K562 (cell line): ENCODE results near the gene TFPI2. TPM values are rescaled to one million over a fixed set of nuclear protein-coding genes. Genes with fewer than 3 reads are reported as not detected.

ENCODE experiments used
- ATAC-seq: fragments of 200-7000 bp; cut with Tn5 transposase; 3 replicates; pipeline ENCODE4 v1.9.1; 2020; ENCODE audit warnings: moderate library complexity
- BruUV-seq: library from RNA; stranded (reverse); fragments of 400-500 nt; replicated peaks from 2 replicates; lab custom pipeline; 2021; lab: Mats Ljungman, UMichigan
- CTCF ChIA-PET: fragments of 300-600 bp; formaldehyde crosslinking; extraction: SDS; loops from one replicate; lab custom pipeline; 2021; ENCODE audit warnings: low intra/inter-chr PET ratio; lab: Yijun Ruan, JAX
- POLR2A ChIA-PET: fragments of 300-600, 350-650 bp; sonication (Branson Sonifier 250); formaldehyde crosslinking; extraction: SDS; loops from one replicate; lab custom pipeline; 2021; ENCODE audit warnings: antibody characterized with exemption, inconsistent platforms; lab: Yijun Ruan, JAX
- DNase-seq, 4 experiments: peaks; one replicate each; pipeline versions ENCODE4 v3.0.0 to v3.0.0-alpha.2; 2011 to 2018; ENCODE audit warnings: low spot score in 3 of 4, mixed read lengths in 3 of 4; ENCODE audit errors: extremely low read depth in 1 of 4
- FAIRE-seq: peaks from 2 replicates; lab custom pipeline; 2011; peaks lifted over from hg19 to GRCh38; lab: Jason Lieb, UNC
- H2AFZ ChIP-seq: 2 replicates; pipeline ENCODE4 v1.6.0; 2011; ENCODE audit warnings: low read depth, low read length, control low read depth, inconsistent platforms
- H3K27ac ChIP-seq: fragments of 200-600 bp; 3 replicates; pipeline ENCODE4 v1.8.0; 2011; ENCODE audit warnings: low read depth, mild to moderate bottlenecking, control low read depth, inconsistent platforms, low read length, moderate library complexity, mixed read lengths; ENCODE audit errors: extremely low read depth
- H3K27me3 ChIP-seq, 2 experiments: fragments of 300-600 bp in 1 of 2; 2 replicates in 1 of 2; 3 replicates in 1 of 2; pipeline versions ENCODE4 v1.6.0 to v1.8.0; 2011; ENCODE audit warnings: inconsistent platforms in 2 of 2, low read length in 2 of 2, mild to moderate bottlenecking in 1 of 2, mixed read lengths in 1 of 2, moderate library complexity in 1 of 2; ENCODE audit not compliant: control insufficient read depth in 2 of 2, insufficient read depth in 2 of 2
- H3K36me3 ChIP-seq: fragments of 300-600 bp; 3 replicates; pipeline ENCODE4 v1.8.0; 2011; ENCODE audit warnings: mild to moderate bottlenecking, low read length, inconsistent platforms; ENCODE audit not compliant: control insufficient read depth, insufficient read depth
- H3K4me1 ChIP-seq, 2 experiments: fragments of 200-600 bp in 1 of 2; replicated peaks in 1 of 2; 2 replicates in 1 of 2; 3 replicates in 1 of 2; pipeline versions ENCODE4 v1.5.1 to v1.8.0; 2011; ENCODE audit warnings: inconsistent platforms in 2 of 2, low read length in 2 of 2, mild to moderate bottlenecking in 1 of 2, mixed read lengths in 1 of 2, moderate library complexity in 1 of 2; ENCODE audit not compliant: control insufficient read depth in 2 of 2, insufficient read depth in 2 of 2
- H3K4me2 ChIP-seq: 2 replicates; pipeline ENCODE4 v1.6.1; 2011; ENCODE audit warnings: low read length, control low read depth, inconsistent platforms, mixed read lengths; ENCODE audit not compliant: insufficient read depth
- H3K4me3 ChIP-seq: fragments of 200-600 bp; sonication (generic), shearing (Covaris generic); 2 replicates; pipeline ENCODE4 v1.5.1; 2016; ENCODE audit warnings: control low read depth, inconsistent platforms
- H3K79me2 ChIP-seq: fragments of 200-600 bp; 3 replicates; pipeline ENCODE4 v1.8.0; 2011; ENCODE audit warnings: low read length, inconsistent platforms; ENCODE audit not compliant: control insufficient read depth, insufficient read depth
- H3K9ac ChIP-seq, 2 experiments: 2 replicates each; pipeline versions ENCODE4 v1.6.0 to v1.6.1; 2011; ENCODE audit warnings: low read depth in 2 of 2, low read length in 2 of 2, control low read depth in 1 of 2, inconsistent platforms in 1 of 2, mild to moderate bottlenecking in 1 of 2, mixed read lengths in 1 of 2; ENCODE audit not compliant: insufficient read depth in 1 of 2
- H3K9me1 ChIP-seq: one replicate; pipeline ENCODE4 v1.6.0; 2011; ENCODE audit warnings: inconsistent platforms, mild to moderate bottlenecking, low read length, moderate library complexity; ENCODE audit not compliant: control insufficient read depth, insufficient read depth
- H3K9me3 ChIP-seq: replicated peaks from 2 replicates; pipeline ENCODE4 v1.5.1; 2011; ENCODE audit warnings: low read depth, low read length, inconsistent platforms; ENCODE audit not compliant: control insufficient read depth, insufficient read depth
- H4K20me1 ChIP-seq: replicated peaks from 2 replicates; pipeline ENCODE4 v1.6.1; 2011; ENCODE audit warnings: low read length, inconsistent platforms, mixed read lengths; ENCODE audit not compliant: control insufficient read depth, insufficient read depth
- RBM39 ChIP-seq: fragments of 200-400 bp; formaldehyde crosslinking; optimal IDR thresholded peaks from 2 replicates; pipeline ENCODE3; 2018; ENCODE audit warnings: low read depth, low read length
- REST ChIP-seq, 2 experiments: fragments of 450-650 bp; formaldehyde crosslinking in 1 of 2; IDR thresholded peaks; 2 replicates each; pipeline versions ENCODE4 v1.4.0 to v1.6.1; 2014 to 2020; ENCODE audit warnings: mild to moderate bottlenecking in 2 of 2, borderline replicate concordance in 1 of 2, low read depth in 1 of 2
- RNF219 ChIP-seq: fragments of 250-450 bp; sonication (Bioruptor Pico); IDR thresholded peaks from 2 replicates; pipeline ENCODE4 v1.5.0; 2022; ENCODE audit warnings: mild to moderate bottlenecking
- TAF1 ChIP-seq: IDR thresholded peaks from 2 replicates; pipeline ENCODE4 v1.6.1; 2011; ENCODE audit warnings: mild to moderate bottlenecking, low read length, moderate library complexity; ENCODE audit not compliant: insufficient read depth, control insufficient read depth, severe bottlenecking; ENCODE audit errors: extremely low read depth
- WGBS: fragments of 100-300 bp; shearing (Covaris generic); methylation state at CpG from one replicate; pipeline ENCODE4 v1.1.6; 2016; ENCODE audit warnings: low coverage, mixed read lengths; ENCODE audit not compliant: insufficient coverage; ENCODE audit errors: missing lambda C conversion rate; 5-methylcytosine and 5-hydroxymethylcytosine counted together
- in situ Hi-C: fragments of 300-500 bp; cut with MboI; formaldehyde crosslinking; loops from 4 replicates; pipeline ENCODE4 v1.15.0; 2018; ENCODE audit warnings: inconsistent platforms, mixed read lengths
- intact Hi-C: fragments of 100-400 bp; cut with micrococcal nuclease; formaldehyde crosslinking; loops from 2 replicates; pipeline ENCODE4 v1.14.2; 2022
- polyA plus RNA-seq, 8 experiments: library from polyadenylated mRNA; depleted of rRNA in 4 of 8; stranded (reverse) in 5 of 8; unstranded in 3 of 8; fragments of >200 nt; fragmentation: Nextera tagmentation in 2 of 8; fragmentation: Illumina TruSeq in 1 of 8; extraction: Ambion mirVana in 2 of 8; extraction: Trizol in 1 of 8; gene quantifications; 2 replicates each; pipeline versions ENCODE4 v1.2.1 to v1.2.3, GENCODE V29; 2011 to 2014; ENCODE audit warnings: inconsistent platforms in 1 of 8, missing spikeins in 1 of 8
- total RNA-seq, 7 experiments: library from RNA; depleted of rRNA in 6 of 7; stranded (reverse); fragments of >200 nt in 6 of 7; fragmentation: Illumina TruSeq in 2 of 7; extraction: Trizol in 2 of 7; gene quantifications; 2 replicates each; pipeline versions ENCODE4 v1.2.1 to v1.2.3, GENCODE V29; 2011 to 2021; ENCODE audit warnings: low replicate concordance in 1 of 7

The TFPI2 gene
- total and polyA plus RNA-seq, 9 of the 15 experiments (the other 6 are each of a cell fraction or from before 2014, with no cell fraction given): 0.07 to 0.25 (median 0.11) TPM; not detected in 4

GRCh38 chr7:93910076-93910994, 19.8 kb upstream of the TFPI2 start:
- FAIRE-seq (no peak), ATAC-seq (no peak), DNase-seq (no peak)
- 0% methylated on average over 3 of the region's 3 CpGs for WGBS
- TF ChIP-seq RNF219 (CRISPR knock-in tag) (no peak), REST (IDR thresholded peaks at IDR 0.05; ENCODE audit: borderline replicate concordance) (no peak), REST (CRISPR knock-in tag; IDR thresholded peaks at IDR 0.05; ENCODE audit: low read depth) (no peak), TAF1 (no peak), RBM39 (no peak)
- Histone ChIP-seq H3K27me3 (no peaks in the 10 kb centered on the region), H3K4me1 (no peaks in the 10 kb centered on the region), H3K9ac (no peak overlapping the region), H3K36me3 (no peaks in the 10 kb centered on the region), H3K27ac (no peak overlapping the region), H4K20me1 (no peaks in the 10 kb centered on the region), H3K4me2 (no peak overlapping the region), H3K79me2 (no peaks in the 10 kb centered on the region), H2AFZ (no peak overlapping the region), H3K4me3 (no peak overlapping the region), H3K9me3 (no peaks in the 10 kb centered on the region), H3K9me1 (no peaks in the 10 kb centered on the region)
- BruUV-seq: no TSS peak
- intact Hi-C loops: no loop called here
- ChIA-PET CTCF (no interaction called here), POLR2A (no interaction called here)
- in situ Hi-C loops: no loop called here
